ENCODE results near the gene PRDM13.

Gene PRDM13

GRCh38 chr6:99602520-99603420 lies 3.9 kb upstream of the PRDM13 start:
- DNase-seq (ENCODE audit: low read depth) = no peak
- H3K4me3 ChIP-seq (ENCODE audit: low read depth, low read length) = peak overlapping the region; percentile 6

GRCh38 chr6:99603421-99604165 lies 3.0 kb upstream of the PRDM13 start:
- H3K4me3 ChIP-seq (ENCODE audit: low read depth, low read length) = peak overlapping the region; percentile 33
- no peak for DNase-seq (ENCODE audit: low read depth)

GRCh38 chr6:99604166-99605073 lies 2.2 kb upstream of the PRDM13 start:
- no peak for DNase-seq (ENCODE audit: low read depth)
- H3K4me3 ChIP-seq (ENCODE audit: low read depth, low read length) = no peak overlapping the region

GRCh38 chr6:99605074-99605734 lies 1.4 kb upstream of the PRDM13 start:
- DNase-seq (ENCODE audit: low read depth) = no peak
- H3K4me3 ChIP-seq (ENCODE audit: low read depth, low read length) = no peak overlapping the region

GRCh38 chr6:99605911-99606655 lies 550 bp upstream of the PRDM13 start:
- no peak for DNase-seq (ENCODE audit: low read depth)
- H3K4me3 ChIP-seq (ENCODE audit: low read depth, low read length) = no peak overlapping the region

- no peak for DNase-seq (ENCODE audit: low read depth)
- H3K4me3 ChIP-seq (ENCODE audit: low read depth, low read length) = no peak overlapping the region
These were observed 893 bp downstream of the PRDM13 start for GRCh38 chr6:99607416-99608036.

- DNase-seq (ENCODE audit: low read depth) = no peak
- H3K4me3 ChIP-seq (ENCODE audit: low read depth, low read length) = no peak overlapping the region
These were observed 1.6 kb downstream of the PRDM13 start for GRCh38 chr6:99608059-99608885.

- DNase-seq (ENCODE audit: low read depth) = no peak
These were observed 2.4 kb downstream of the PRDM13 start for GRCh38 chr6:99608886-99609482.

GRCh38 chr6:99609905-99610489 lies 3.4 kb downstream of the PRDM13 start:
- no peak for DNase-seq (ENCODE audit: low read depth)

More at GRCh38 chr6:99608886-99609482, 2.4 kb downstream of the PRDM13 start:
- H3K4me3 ChIP-seq (ENCODE audit: low read depth, low read length) = no peak overlapping the region

GRCh38 chr6:99611148-99611547 lies 4.5 kb downstream of the PRDM13 start:
- H3K4me3 ChIP-seq (ENCODE audit: low read depth, low read length) = no peak overlapping the region
- DNase-seq (ENCODE audit: low read depth) = no peak

More at GRCh38 chr6:99609905-99610489, 3.4 kb downstream of the PRDM13 start:
- H3K4me3 ChIP-seq (ENCODE audit: low read depth, low read length) = no peak overlapping the region

- DNase-seq (ENCODE audit: low read depth) = no peak
- H3K4me3 ChIP-seq (ENCODE audit: low read depth, low read length) = peak overlapping the region; percentile 30
These were observed 6.1 kb downstream of the PRDM13 start for GRCh38 chr6:99612551-99613408.

GRCh38 chr6:99613409-99613704 lies 6.7 kb downstream of the PRDM13 start:
- peak overlapping the region; percentile 30 for H3K4me3 ChIP-seq (ENCODE audit: low read depth, low read length)
- no peak for DNase-seq (ENCODE audit: low read depth)

- peak overlapping the region; percentile 30 for H3K4me3 ChIP-seq (ENCODE audit: low read depth, low read length)
- DNase-seq (ENCODE audit: low read depth) = no peak
These were observed 7.2 kb downstream of the PRDM13 start for GRCh38 chr6:99613705-99614429.

- H3K4me3 ChIP-seq (ENCODE audit: low read depth, low read length) = peak overlapping the region; percentile 3
- no peak for DNase-seq (ENCODE audit: low read depth)
These were observed 8.0 kb downstream of the PRDM13 start for GRCh38 chr6:99614430-99615186.
